ENCODE results near the gene ESYT3.

The ESYT3 gene

GRCh38 chr3:138465451-138465850 lies 31.0 kb downstream of the ESYT3 start:
- H3K27ac ChIP-seq = no peak overlapping the region
- TF ChIP-seq, protein P1, sequence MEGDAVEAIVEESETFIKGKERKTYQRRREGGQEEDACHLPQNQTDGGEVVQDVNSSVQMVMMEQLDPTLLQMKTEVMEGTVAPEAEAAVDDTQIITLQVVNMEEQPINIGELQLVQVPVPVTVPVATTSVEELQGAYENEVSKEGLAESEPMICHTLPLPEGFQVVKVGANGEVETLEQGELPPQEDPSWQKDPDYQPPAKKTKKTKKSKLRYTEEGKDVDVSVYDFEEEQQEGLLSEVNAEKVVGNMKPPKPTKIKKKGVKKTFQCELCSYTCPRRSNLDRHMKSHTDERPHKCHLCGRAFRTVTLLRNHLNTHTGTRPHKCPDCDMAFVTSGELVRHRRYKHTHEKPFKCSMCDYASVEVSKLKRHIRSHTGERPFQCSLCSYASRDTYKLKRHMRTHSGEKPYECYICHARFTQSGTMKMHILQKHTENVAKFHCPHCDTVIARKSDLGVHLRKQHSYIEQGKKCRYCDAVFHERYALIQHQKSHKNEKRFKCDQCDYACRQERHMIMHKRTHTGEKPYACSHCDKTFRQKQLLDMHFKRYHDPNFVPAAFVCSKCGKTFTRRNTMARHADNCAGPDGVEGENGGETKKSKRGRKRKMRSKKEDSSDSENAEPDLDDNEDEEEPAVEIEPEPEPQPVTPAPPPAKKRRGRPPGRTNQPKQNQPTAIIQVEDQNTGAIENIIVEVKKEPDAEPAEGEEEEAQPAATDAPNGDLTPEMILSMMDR (conservative IDR thresholded peaks at IDR 0.05; ENCODE audit: low read depth, low read length) = no peak
- no peaks in the 10 kb centered on the region for H3K4me1 ChIP-seq (ENCODE audit: low read depth, poor library complexity, severe bottlenecking)
- H3K36me3 ChIP-seq (ENCODE audit: insufficient read depth) = no peaks in the 10 kb centered on the region
- H3K79me2 ChIP-seq (ENCODE audit: insufficient read depth, low read depth) = no peaks in the 10 kb centered on the region
- H4K20me1 ChIP-seq (ENCODE audit: insufficient read depth) = no peaks in the 10 kb centered on the region
- H3K4me3 ChIP-seq (IDR thresholded peaks at IDR 0.05; ENCODE audit: insufficient read depth, low read depth, low read length) = no peak overlapping the region
- no peak overlapping the region for H3K4me2 ChIP-seq
- H2AFZ ChIP-seq (ENCODE audit: low read depth) = no peak overlapping the region
- H3K27me3 ChIP-seq (ENCODE audit: insufficient read depth, low read depth) = no peaks in the 10 kb centered on the region
- no peak overlapping the region for H3K9ac ChIP-seq

DNA sequence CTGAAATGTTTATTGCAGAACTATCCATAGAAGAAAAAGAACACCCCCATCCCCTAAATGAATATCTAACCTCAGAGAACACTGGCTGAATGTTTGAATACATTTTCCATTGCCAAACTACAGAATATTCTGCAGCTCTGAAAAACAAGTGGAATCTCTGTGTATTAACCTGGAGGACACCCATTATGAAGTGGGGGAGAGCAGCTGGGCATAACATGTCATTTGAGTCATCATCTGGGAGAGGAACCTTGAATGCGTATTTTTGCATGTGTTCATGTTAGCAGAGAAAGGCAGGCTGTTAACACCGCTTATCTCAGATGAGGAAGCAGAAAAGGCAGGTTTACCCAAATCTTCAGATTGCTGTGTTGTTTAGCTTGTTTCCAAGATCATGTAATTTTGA lies 31.5 kb downstream of the ESYT3 start:
- Histone ChIP-seq H3K27me3 (ENCODE audit: insufficient read depth, low read depth) (no peaks in the 10 kb centered on the region), H3K27ac (no peak overlapping the region), H4K20me1 (ENCODE audit: insufficient read depth) (no peaks in the 10 kb centered on the region), H3K4me2 (no peak overlapping the region), H3K4me1 (ENCODE audit: low read depth, poor library complexity, severe bottlenecking) (no peaks in the 10 kb centered on the region), H3K36me3 (ENCODE audit: insufficient read depth) (no peaks in the 10 kb centered on the region), H3K79me2 (ENCODE audit: insufficient read depth, low read depth) (no peaks in the 10 kb centered on the region), H3K4me3 (IDR thresholded peaks at IDR 0.05; ENCODE audit: insufficient read depth, low read depth, low read length) (no peak overlapping the region), H3K9ac (no peak overlapping the region), H2AFZ (ENCODE audit: low read depth) (no peak overlapping the region)
- TF ChIP-seq, protein P1 (conservative IDR thresholded peaks at IDR 0.05; ENCODE audit: low read depth, low read length) = no peak

- Histone ChIP-seq H2AFZ (ENCODE audit: low read depth) (no peak overlapping the region), H3K4me2 (no peak overlapping the region), H3K79me2 (ENCODE audit: insufficient read depth, low read depth) (no peaks in the 10 kb centered on the region), H4K20me1 (ENCODE audit: insufficient read depth) (no peaks in the 10 kb centered on the region), H3K4me1 (ENCODE audit: low read depth, poor library complexity, severe bottlenecking) (no peaks in the 10 kb centered on the region), H3K4me3 (IDR thresholded peaks at IDR 0.05; ENCODE audit: insufficient read depth, low read depth, low read length) (no peak overlapping the region), H3K36me3 (ENCODE audit: insufficient read depth) (no peaks in the 10 kb centered on the region), H3K27me3 (ENCODE audit: insufficient read depth, low read depth) (no peaks in the 10 kb centered on the region), H3K27ac (no peak overlapping the region), H3K9ac (no peak overlapping the region)
- TF ChIP-seq, protein P1 (conservative IDR thresholded peaks at IDR 0.05; ENCODE audit: low read depth, low read length) = no peak
Observed at GRCh38 chr3:138467931-138468330, 33.5 kb downstream of the ESYT3 start.

- no peak overlapping the region for H3K9ac ChIP-seq
- no peak overlapping the region for H2AFZ ChIP-seq (ENCODE audit: low read depth)
- H3K4me1 ChIP-seq (ENCODE audit: low read depth, poor library complexity, severe bottlenecking) = no peaks in the 10 kb centered on the region
- H3K4me2 ChIP-seq = no peak overlapping the region
- TF ChIP-seq, protein P1 (conservative IDR thresholded peaks at IDR 0.05; ENCODE audit: low read depth, low read length) = no peak
- no peak overlapping the region for H3K27ac ChIP-seq
- no peaks in the 10 kb centered on the region for H3K79me2 ChIP-seq (ENCODE audit: insufficient read depth, low read depth)
- no peak overlapping the region for H3K4me3 ChIP-seq (IDR thresholded peaks at IDR 0.05; ENCODE audit: insufficient read depth, low read depth, low read length)
- no peaks in the 10 kb centered on the region for H4K20me1 ChIP-seq (ENCODE audit: insufficient read depth)
- H3K36me3 ChIP-seq (ENCODE audit: insufficient read depth) = no peaks in the 10 kb centered on the region
- no peaks in the 10 kb centered on the region for H3K27me3 ChIP-seq (ENCODE audit: insufficient read depth, low read depth)
Observed at GRCh38 chr3:138468451-138468850, 34.0 kb downstream of the ESYT3 start.

All from KMS-11 (cell line).